ENCODE results near the gene RRAD.
"Not testable (repeated sequence)": the region's sequence is repeated elsewhere in the genome, so short reads cannot be mapped to it uniquely, and the experiment has no call there.

RRAD gene

DNA sequence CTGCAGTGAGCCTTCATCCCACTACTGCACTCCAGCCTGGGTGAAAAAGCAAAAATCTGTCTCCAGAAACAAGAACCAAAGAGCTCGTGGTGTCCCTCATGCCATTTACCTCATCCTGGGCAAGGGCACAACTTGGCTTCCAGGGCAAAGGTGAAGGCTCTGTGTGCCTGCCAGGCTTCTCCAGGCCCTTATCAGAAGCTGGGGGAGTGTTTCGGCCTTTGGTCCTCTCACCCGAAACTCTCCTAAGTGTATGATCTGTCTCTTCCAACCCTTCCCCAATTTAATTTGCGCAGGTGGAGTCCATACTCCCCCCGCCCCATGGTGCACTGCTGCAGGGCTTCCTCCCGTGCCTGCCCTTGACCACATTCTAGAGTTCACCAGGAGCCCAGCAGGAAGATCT is 11.1 kb upstream of the RRAD start:
- TF ChIP-seq ZNF274 (IDR thresholded peaks at IDR 0.05; ENCODE audit: low read depth, low read length), result no peak
- TF ChIP-seq SUZ12 (IDR thresholded peaks at IDR 0.05; ENCODE audit: extremely low read depth, insufficient read depth, insufficient read length), result no peak
- no peak for TF ChIP-seq YY1 (IDR thresholded peaks at IDR 0.05; ENCODE audit: insufficient read depth, insufficient read length)
- H3K9ac ChIP-seq (ENCODE audit: insufficient read length, low read depth), result no peak overlapping the region
- H3K36me3 ChIP-seq (ENCODE audit: insufficient read depth, insufficient read length, low read length), result peaks cover 62% of the 10 kb centered on the region
- no peaks in the 10 kb centered on the region for H3K27me3 ChIP-seq (ENCODE audit: insufficient read depth, insufficient read length)
- peaks cover 6% of the 10 kb centered on the region for H3K4me1 ChIP-seq (ENCODE audit: insufficient read depth, insufficient read length)
- no peaks in the 10 kb centered on the region for H3K9me3 ChIP-seq (ENCODE audit: insufficient read depth, low read length)
- DNase-seq (ENCODE audit: low read depth, low spot score), result no peak
- no peak overlapping the region for H3K4me3 ChIP-seq (ENCODE audit: insufficient read length, low read depth)

DNA sequence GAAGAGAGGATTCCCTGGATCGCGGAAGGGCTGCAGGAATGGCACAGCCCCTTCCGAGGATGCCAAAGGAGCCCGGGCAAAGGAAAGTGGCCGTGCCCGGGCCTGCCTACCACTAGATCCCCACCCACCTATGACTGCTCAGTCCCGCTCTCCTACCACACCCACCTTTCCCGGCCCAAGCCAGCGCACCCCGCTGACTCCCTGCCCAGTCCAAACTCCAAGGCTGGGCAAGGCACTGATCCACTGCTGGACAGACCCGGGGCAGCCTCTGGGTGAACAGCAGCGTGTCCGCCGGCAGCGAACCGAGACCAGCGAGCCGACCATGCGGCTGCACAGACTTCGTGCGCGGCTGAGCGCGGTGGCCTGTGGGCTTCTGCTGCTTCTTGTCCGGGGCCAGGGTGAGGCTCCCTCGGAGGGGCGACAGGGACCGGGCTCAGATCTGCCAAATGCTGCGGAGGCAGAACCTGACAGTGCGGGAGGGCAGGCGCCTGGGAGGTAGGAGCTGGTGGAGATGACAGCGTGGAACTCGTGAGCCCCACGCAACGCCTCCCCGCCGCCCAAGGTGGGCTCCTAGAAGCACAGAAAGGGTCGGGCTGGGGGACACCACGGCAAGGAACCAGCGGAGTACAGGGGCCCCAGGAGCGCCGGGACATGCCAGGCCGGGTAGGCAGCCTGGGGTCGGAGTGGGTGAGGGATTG is 10.1 kb upstream of the RRAD start, which contains the start of gene CES2:
Gene CES2, plus strand, starts transcription at position 203 of the 698 bp plus-strand sequence. Its CDS starts 120 bp downstream, at position 323.
- Histone ChIP-seq H3K4me3 (ENCODE audit: insufficient read length, low read depth) (peak within 1 kb of the TSS; percentile 96), H3K27me3 (ENCODE audit: insufficient read depth, insufficient read length) (no peaks in the 10 kb centered on the region), H3K9me3 (ENCODE audit: insufficient read depth, low read length) (no peaks in the 10 kb centered on the region), H3K9ac (ENCODE audit: insufficient read length, low read depth) (peak within 1 kb of the TSS; percentile 99), H3K36me3 (ENCODE audit: insufficient read depth, insufficient read length, low read length) (peaks cover 56% of the 10 kb centered on the region), H3K4me1 (ENCODE audit: insufficient read depth, insufficient read length) (peaks cover 6% of the 10 kb centered on the region)
- TF ChIP-seq ZNF274 (IDR thresholded peaks at IDR 0.05; ENCODE audit: low read depth, low read length), result no peak
- no peak for TF ChIP-seq YY1 (IDR thresholded peaks at IDR 0.05; ENCODE audit: insufficient read depth, insufficient read length)
- TF ChIP-seq SUZ12 (IDR thresholded peaks at IDR 0.05; ENCODE audit: extremely low read depth, insufficient read depth, insufficient read length), result no peak
- DNase-seq (ENCODE audit: low read depth, low spot score), result no peak

DNA sequence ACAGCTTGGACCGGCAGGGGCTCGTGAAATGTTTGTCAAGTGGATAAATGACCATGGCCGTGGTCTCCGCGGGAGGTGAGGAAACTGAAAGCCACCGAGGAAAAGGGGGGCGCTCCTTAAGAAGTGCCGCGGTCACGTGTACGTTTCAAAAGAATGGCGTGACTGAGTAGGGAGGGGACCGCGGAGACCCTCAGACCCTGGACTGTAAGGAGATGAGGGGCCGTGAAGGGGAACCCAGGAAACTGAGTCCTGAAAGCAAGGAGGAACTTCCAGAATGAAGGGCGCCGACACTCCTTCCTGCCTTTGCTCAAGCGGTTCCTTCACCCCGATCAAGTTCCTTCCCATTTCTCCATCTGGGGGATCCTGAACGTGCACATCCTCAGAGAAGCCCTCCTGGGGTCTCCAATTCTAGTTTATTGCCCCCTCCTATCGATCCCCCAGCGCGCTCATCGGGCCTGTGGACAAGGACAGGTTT is 9.5 kb upstream of the RRAD start:
- not testable (repeated sequence) for DNase-seq (ENCODE audit: low read depth, low spot score); H3K27me3 ChIP-seq (ENCODE audit: insufficient read depth, insufficient read length); H3K9me3 ChIP-seq (ENCODE audit: insufficient read depth, low read length); H3K4me1 ChIP-seq (ENCODE audit: insufficient read depth, insufficient read length)
- Histone ChIP-seq H3K4me3 (ENCODE audit: insufficient read length, low read depth) (peak overlapping the region; percentile 96), H3K9ac (ENCODE audit: insufficient read length, low read depth) (peak overlapping the region; percentile 99), H3K36me3 (ENCODE audit: insufficient read depth, insufficient read length, low read length) (peaks cover 50% of the 10 kb centered on the region)

DNA sequence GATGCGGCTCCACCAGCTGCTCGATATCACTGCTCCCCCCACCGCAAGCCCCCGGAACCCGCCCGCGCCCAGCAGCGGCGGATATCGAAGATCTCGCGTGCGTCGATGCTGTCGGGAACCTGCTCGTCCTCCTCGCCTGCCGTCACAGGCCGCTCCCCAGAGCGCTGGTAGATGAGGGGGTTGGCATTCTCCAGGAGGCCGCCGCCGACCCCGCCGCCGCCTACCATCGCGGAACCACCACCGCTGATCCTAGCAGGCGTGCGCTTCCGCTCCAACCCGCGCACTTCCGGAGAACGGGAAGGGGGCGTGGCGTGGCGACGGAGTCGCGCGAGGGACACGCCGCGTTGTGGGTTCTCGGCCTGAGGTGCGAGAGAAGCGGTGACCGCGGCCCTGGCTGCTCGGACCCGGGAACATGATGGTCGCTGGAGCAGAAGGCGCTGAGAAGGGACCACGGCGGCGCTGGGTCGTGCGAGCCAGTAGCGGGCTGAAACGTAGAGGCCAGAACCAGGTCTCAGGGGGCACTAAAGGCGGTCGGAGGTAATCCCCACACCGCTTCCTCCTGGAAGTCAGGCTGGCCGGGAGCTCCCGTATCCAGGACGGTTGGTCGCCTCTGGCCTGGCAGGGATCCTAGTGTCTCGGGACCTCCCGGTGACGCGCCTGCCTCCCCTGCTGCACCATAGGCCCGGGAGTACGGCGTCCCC is 9.0 kb upstream of the RRAD start, which contains the start of gene CIAO2B:
Gene CIAO2B, minus strand, starts transcription at position 265 of the 701 bp plus-strand sequence. Its CDS starts 38 bp downstream, at position 227.
- Histone ChIP-seq H3K9me3 (ENCODE audit: insufficient read depth, low read length) (no peaks in the 10 kb centered on the region), H3K4me3 (ENCODE audit: insufficient read length, low read depth) (peak within 1 kb of the TSS; percentile 96), H3K36me3 (ENCODE audit: insufficient read depth, insufficient read length, low read length) (peaks cover 44% of the 10 kb centered on the region), H3K4me1 (ENCODE audit: insufficient read depth, insufficient read length) (peaks cover 6% of the 10 kb centered on the region), H3K9ac (ENCODE audit: insufficient read length, low read depth) (peak within 1 kb of the TSS; percentile 99), H3K27me3 (ENCODE audit: insufficient read depth, insufficient read length) (no peaks in the 10 kb centered on the region)
- TF ChIP-seq ZNF274 (IDR thresholded peaks at IDR 0.05; ENCODE audit: low read depth, low read length) (no peak), YY1 (IDR thresholded peaks at IDR 0.05; ENCODE audit: insufficient read depth, insufficient read length) (no peak), SUZ12 (IDR thresholded peaks at IDR 0.05; ENCODE audit: extremely low read depth, insufficient read depth, insufficient read length) (no peak)
- peak; percentile 63 for DNase-seq (ENCODE audit: low read depth, low spot score)

DNA sequence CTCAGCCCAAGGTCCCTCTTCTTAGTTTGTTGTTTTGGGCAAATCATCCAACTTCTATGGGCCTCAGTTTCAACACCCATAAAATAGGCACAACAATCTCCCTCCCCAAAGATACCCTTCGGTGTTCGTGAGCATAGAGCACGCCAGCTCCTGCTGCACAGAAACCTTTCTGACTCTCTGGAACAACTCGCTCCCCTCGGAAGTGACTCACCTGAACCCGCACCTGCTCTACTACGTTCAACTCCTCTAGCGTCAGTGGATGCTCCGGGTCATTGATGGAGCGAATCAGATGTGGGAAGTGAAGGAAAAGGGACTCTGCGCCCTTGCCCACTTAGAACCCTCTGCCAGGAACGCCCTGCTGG is 8.4 kb upstream of the RRAD start:
- DNase-seq (ENCODE audit: low read depth, low spot score), result no peak
- no peaks in the 10 kb centered on the region for H3K9me3 ChIP-seq (ENCODE audit: insufficient read depth, low read length)
- TF ChIP-seq SUZ12 (IDR thresholded peaks at IDR 0.05; ENCODE audit: extremely low read depth, insufficient read depth, insufficient read length), result no peak
- no peak for TF ChIP-seq ZNF274 (IDR thresholded peaks at IDR 0.05; ENCODE audit: low read depth, low read length)
- no peak for TF ChIP-seq YY1 (IDR thresholded peaks at IDR 0.05; ENCODE audit: insufficient read depth, insufficient read length)
- H3K4me1 ChIP-seq (ENCODE audit: insufficient read depth, insufficient read length), result peaks cover 9% of the 10 kb centered on the region
- peak overlapping the region; percentile 96 for H3K4me3 ChIP-seq (ENCODE audit: insufficient read length, low read depth)
- H3K36me3 ChIP-seq (ENCODE audit: insufficient read depth, insufficient read length, low read length), result peaks cover 38% of the 10 kb centered on the region
- H3K27me3 ChIP-seq (ENCODE audit: insufficient read depth, insufficient read length), result no peaks in the 10 kb centered on the region
- peak overlapping the region; percentile 99 for H3K9ac ChIP-seq (ENCODE audit: insufficient read length, low read depth)

DNA sequence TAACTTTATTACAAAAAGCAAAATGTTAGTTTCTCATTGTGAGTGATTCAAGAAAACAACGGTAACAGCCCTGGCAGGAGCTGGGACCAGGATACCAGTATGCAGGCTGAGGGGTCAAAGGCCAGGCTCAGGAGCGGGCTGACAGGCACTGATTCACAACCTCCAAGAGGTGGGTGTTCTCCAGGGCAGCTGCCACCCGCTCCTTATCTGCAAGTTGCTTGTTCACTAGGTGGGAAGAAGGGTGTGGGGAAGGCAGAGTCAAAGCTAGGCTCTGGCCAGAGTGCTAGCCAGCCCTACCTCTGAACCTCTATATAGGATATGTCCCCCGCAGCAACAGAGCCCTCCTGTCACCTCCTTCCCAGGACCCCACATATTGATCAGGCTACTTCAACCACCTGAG is 6.7 kb upstream of the RRAD start:
- Histone ChIP-seq H3K4me1 (ENCODE audit: insufficient read depth, insufficient read length) (peaks cover 22% of the 10 kb centered on the region), H3K9me3 (ENCODE audit: insufficient read depth, low read length) (no peaks in the 10 kb centered on the region), H3K27me3 (ENCODE audit: insufficient read depth, insufficient read length) (peaks cover 4% of the 10 kb centered on the region), H3K36me3 (ENCODE audit: insufficient read depth, insufficient read length, low read length) (peaks cover 22% of the 10 kb centered on the region), H3K9ac (ENCODE audit: insufficient read length, low read depth) (no peak overlapping the region), H3K4me3 (ENCODE audit: insufficient read length, low read depth) (no peak overlapping the region)
- no peak for DNase-seq (ENCODE audit: low read depth, low spot score)
- no peak for TF ChIP-seq ZNF274 (IDR thresholded peaks at IDR 0.05; ENCODE audit: low read depth, low read length)
- no peak for TF ChIP-seq SUZ12 (IDR thresholded peaks at IDR 0.05; ENCODE audit: extremely low read depth, insufficient read depth, insufficient read length)
- TF ChIP-seq YY1 (IDR thresholded peaks at IDR 0.05; ENCODE audit: insufficient read depth, insufficient read length), result no peak

DNA sequence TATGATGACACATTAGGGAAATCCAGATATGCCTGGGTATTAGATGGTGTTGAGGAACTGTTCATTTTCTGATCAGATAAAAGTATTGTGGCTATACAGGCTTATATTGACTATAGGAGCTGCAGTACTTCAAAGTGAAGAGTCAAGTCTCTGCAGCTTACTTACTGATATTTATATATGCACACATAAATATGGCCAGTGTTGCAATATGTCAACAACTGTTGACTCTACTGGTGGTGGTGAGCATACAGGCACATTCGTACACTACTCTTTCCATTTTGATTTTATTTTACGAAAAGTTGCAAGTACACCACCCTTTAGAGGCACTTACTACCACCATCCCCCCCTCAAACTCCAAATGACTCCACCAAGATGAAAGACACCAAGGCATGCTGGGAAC is 6.3 kb upstream of the RRAD start:
- H3K9me3 ChIP-seq (ENCODE audit: insufficient read depth, low read length), result no peaks in the 10 kb centered on the region
- H3K9ac ChIP-seq (ENCODE audit: insufficient read length, low read depth), result no peak overlapping the region
- no peak for DNase-seq (ENCODE audit: low read depth, low spot score)
- H3K4me1 ChIP-seq (ENCODE audit: insufficient read depth, insufficient read length), result peaks cover 24% of the 10 kb centered on the region
- H3K27me3 ChIP-seq (ENCODE audit: insufficient read depth, insufficient read length), result peaks cover 8% of the 10 kb centered on the region
- H3K36me3 ChIP-seq (ENCODE audit: insufficient read depth, insufficient read length, low read length), result peaks cover 19% of the 10 kb centered on the region
- H3K4me3 ChIP-seq (ENCODE audit: insufficient read length, low read depth), result no peak overlapping the region
- TF ChIP-seq YY1 (IDR thresholded peaks at IDR 0.05; ENCODE audit: insufficient read depth, insufficient read length) (no peak), ZNF274 (IDR thresholded peaks at IDR 0.05; ENCODE audit: low read depth, low read length) (no peak), SUZ12 (IDR thresholded peaks at IDR 0.05; ENCODE audit: extremely low read depth, insufficient read depth, insufficient read length) (no peak)
